GM12878 (cell line): Measurements from ENCODE around the gene DNAH11. TPM values are rescaled to one million over a fixed set of nuclear protein-coding genes. Genes with fewer than 3 reads are reported as not detected.

Experiments
- ATAC-seq: fragments of 200-7000 bp; cut with Tn5 transposase; 3 replicates; pipeline ENCODE4 v1.9.1; 2020; ENCODE audit warnings: mild to moderate bottlenecking, moderate library complexity
- BruUV-seq: library from RNA; stranded (reverse); fragments of 400-500 nt; replicated peaks from 2 replicates; lab custom pipeline; 2021; lab: Mats Ljungman, UMichigan
- CTCF ChIA-PET: fragments of 300-600 bp; sonication (Branson Sonifier 250); formaldehyde crosslinking; extraction: SDS; loops from one replicate; lab custom pipeline; 2021; ENCODE audit warnings: inconsistent platforms; lab: Yijun Ruan, JAX
- POLR2A ChIA-PET: fragments of 350-600 bp; formaldehyde crosslinking; extraction: SDS; loops from one replicate; lab custom pipeline; 2021; ENCODE audit warnings: inconsistent platforms; lab: Charles Lee
- RAD21 ChIA-PET: fragments of 300-600 bp; sonication (Branson Sonifier 250); formaldehyde crosslinking; loops from one replicate; lab custom pipeline; 2023; ENCODE audit warnings: antibody characterized with exemption; ENCODE audit not compliant: unreplicated experiment; lab: Charles Lee
- SMC1A ChIA-PET: fragments of 300-600 bp; sonication (Branson Sonifier 250); formaldehyde crosslinking; loops from one replicate; lab custom pipeline; 2023; ENCODE audit not compliant: unreplicated experiment, uncharacterized antibody; lab: Charles Lee
- DNase-seq: peaks from one replicate; pipeline ENCODE4 v3.0.0-alpha.2; 2011; ENCODE audit warnings: low read depth, low spot score
- FAIRE-seq: peaks from 3 replicates; lab custom pipeline; 2011; peaks lifted over from hg19 to GRCh38; lab: Jason Lieb, UNC
- H2AFZ ChIP-seq: 2 replicates; pipeline ENCODE4 v1.6.0; 2011; ENCODE audit warnings: low read depth, low read length, control low read depth; ENCODE audit not compliant: control insufficient read depth
- H3K27ac ChIP-seq: 2 replicates; pipeline ENCODE4 v1.5.1; 2011; ENCODE audit warnings: control low read depth; ENCODE audit not compliant: control insufficient read depth, insufficient read depth
- H3K27me3 ChIP-seq, 2 experiments: replicated peaks in 1 of 2; 2 replicates each; pipeline versions ENCODE4 v1.6.0 to v1.6.1; 2011; ENCODE audit warnings: low read length in 1 of 2; ENCODE audit not compliant: control insufficient read depth in 2 of 2, insufficient read depth in 2 of 2
- H3K36me3 ChIP-seq, 2 experiments: 2 replicates each; pipeline ENCODE4 v1.5.1; 2011; ENCODE audit warnings: low read length in 1 of 2; ENCODE audit not compliant: control insufficient read depth in 2 of 2, insufficient read depth in 2 of 2
- H3K4me1 ChIP-seq: 2 replicates; pipeline ENCODE4 v1.6.1; 2011; ENCODE audit warnings: mild to moderate bottlenecking, low read length, moderate library complexity, mixed read lengths; ENCODE audit not compliant: control insufficient read depth, insufficient read depth
- H3K4me2 ChIP-seq: 2 replicates; pipeline ENCODE4 v1.6.0; 2011; ENCODE audit warnings: control low read depth; ENCODE audit not compliant: control insufficient read depth, insufficient read depth
- H3K4me3 ChIP-seq: fragments of 200-600 bp; sonication (generic); 2 replicates; pipeline ENCODE4 v1.5.1; 2016
- H3K79me2 ChIP-seq: 2 replicates; pipeline ENCODE4 v1.6.0; 2011; ENCODE audit warnings: low read length; ENCODE audit not compliant: control insufficient read depth, insufficient read depth
- H3K9ac ChIP-seq: 2 replicates; pipeline ENCODE4 v1.8.0; 2011; ENCODE audit warnings: low read length, control low read depth, mixed read lengths; ENCODE audit not compliant: control insufficient read depth, insufficient read depth
- H3K9me3 ChIP-seq: replicated peaks from 3 replicates; pipeline ENCODE4 v1.5.1; 2011; ENCODE audit warnings: mild to moderate bottlenecking, low read length; ENCODE audit not compliant: control insufficient read depth, insufficient read depth
- H4K20me1 ChIP-seq: 2 replicates; pipeline ENCODE4 v1.6.0; 2011; ENCODE audit not compliant: control insufficient read depth, insufficient read depth
- BCL3 ChIP-seq: IDR thresholded peaks from 2 replicates; pipeline ENCODE4 v1.6.1; 2011; ENCODE audit warnings: borderline replicate concordance, low read depth, mild to moderate bottlenecking, moderate library complexity, low read length; ENCODE audit not compliant: insufficient read depth, poor library complexity, severe bottlenecking
- BMI1 ChIP-seq: fragments of 450-650 bp; IDR thresholded peaks from 2 replicates; pipeline ENCODE4 v1.6.1; 2016; ENCODE audit warnings: mild to moderate bottlenecking, moderate library complexity, borderline replicate concordance
- CEBPZ ChIP-seq: fragments of 150-350 bp; IDR thresholded peaks from 2 replicates; pipeline ENCODE4 v1.6.1; 2016; ENCODE audit warnings: low read depth, low read length
- CHD2 ChIP-seq: IDR thresholded peaks from 2 replicates; pipeline ENCODE4 v1.6.1; 2011; ENCODE audit warnings: low read depth, low read length, improper control_type of control experiment, borderline replicate concordance
- CTCF ChIP-seq, 3 experiments: IDR thresholded peaks in 2 of 3; conservative IDR thresholded peaks in 1 of 3; 2 replicates each; pipeline ENCODE4 v1.5.1; 2011; ENCODE audit warnings: low read depth in 3 of 3, low read length in 3 of 3, mild to moderate bottlenecking in 3 of 3, control low read depth in 2 of 3, moderate library complexity in 2 of 3, inconsistent platforms in 1 of 3, mixed read lengths in 1 of 3; ENCODE audit not compliant: control insufficient read depth in 2 of 3, insufficient read depth in 1 of 3; ENCODE audit errors: extremely low read depth in 1 of 3
- EED ChIP-seq: sonication (generic); IDR thresholded peaks from 2 replicates; pipeline ENCODE4 v1.6.1; 2016; ENCODE audit warnings: antibody characterized with exemption, low read depth
- FOXK2 ChIP-seq: fragments of 450-650 bp; IDR thresholded peaks from 2 replicates; pipeline ENCODE4 v1.6.1; 2017; ENCODE audit warnings: mild to moderate bottlenecking, moderate library complexity
- HDAC6 ChIP-seq: fragments of 200-600 bp; sonication (generic); IDR thresholded peaks from one replicate; pipeline ENCODE4 v1.8.0; 2017; ENCODE audit warnings: antibody characterized with exemption; ENCODE audit not compliant: unreplicated experiment
- JUNB ChIP-seq: IDR thresholded peaks from 2 replicates; pipeline ENCODE4 v1.6.1; 2016; ENCODE audit warnings: antibody characterized with exemption, mild to moderate bottlenecking
- KDM1A ChIP-seq: fragments of 200-600 bp; sonication (generic); IDR thresholded peaks from 2 replicates; pipeline ENCODE4 v1.6.1; 2016; ENCODE audit warnings: borderline replicate concordance
- MAX ChIP-seq: IDR thresholded peaks from 2 replicates; pipeline ENCODE4 v1.6.1; 2012; ENCODE audit warnings: low read depth, low read length, improper control_type of control experiment
- MXI1 ChIP-seq: fragments of 150-350 bp; IDR thresholded peaks from 2 replicates; pipeline ENCODE4 v1.6.1; 2011; ENCODE audit warnings: low read depth, mild to moderate bottlenecking, inconsistent platforms, low read length, improper control_type of control experiment
- POU2F2 ChIP-seq: IDR thresholded peaks from 3 replicates; pipeline ENCODE4 v1.6.1; 2011; ENCODE audit warnings: low read depth, mild to moderate bottlenecking, low read length, borderline replicate concordance
- RAD51 ChIP-seq: fragments of 450-650 bp; IDR thresholded peaks from 2 replicates; pipeline ENCODE4 v1.6.1; 2016; ENCODE audit warnings: moderate library complexity, mild to moderate bottlenecking, inconsistent platforms
- RCOR1 ChIP-seq: conservative IDR thresholded peaks from 2 replicates; pipeline ENCODE4 v1.6.1; 2012; ENCODE audit warnings: low read depth, low read length, improper control_type of control experiment
- RELA ChIP-seq: fragments of 450-650 bp; IDR thresholded peaks from 2 replicates; pipeline ENCODE4 v1.8.0; 2014; ENCODE audit warnings: borderline replicate concordance; ENCODE audit not compliant: partially characterized antibody
- ZNF217 ChIP-seq: fragments of 450-650 bp; IDR thresholded peaks from 2 replicates; pipeline ENCODE4 v1.6.1; 2017; ENCODE audit warnings: antibody characterized with exemption, mild to moderate bottlenecking
- WGBS: methylation state at CpG from one replicate; pipeline ENCODE4 v1.1.6; 2016; ENCODE audit warnings: low lambda C conversion rate; ENCODE audit not compliant: insufficient replicate concordance, insufficient coverage; ENCODE audit errors: missing lambda C conversion rate; 5-methylcytosine and 5-hydroxymethylcytosine counted together
- in situ Hi-C: fragments of 300-500 bp; cut with MboI; formaldehyde crosslinking; loops from 9 replicates; pipeline ENCODE4 v1.14.3; 2018; ENCODE audit warnings: mixed read lengths
- intact Hi-C: fragments of 100-400 bp; cut with micrococcal nuclease; formaldehyde crosslinking; loops from one replicate; pipeline ENCODE4 v1.14.2; 2022; ENCODE audit not compliant: unreplicated experiment
- polyA plus RNA-seq, 11 experiments: library from polyadenylated mRNA; depleted of rRNA in 4 of 11; unstranded in 6 of 11; stranded (reverse) in 5 of 11; fragments of >200 nt; fragmentation: Nextera tagmentation in 4 of 11; fragmentation: Illumina TruSeq in 1 of 11; extraction: Ambion mirVana in 4 of 11; extraction: Trizol in 1 of 11; gene quantifications; 1 replicate in 1 of 11; 2 replicates in 10 of 11; pipeline versions ENCODE4 v1.2.1 to v1.2.3, GENCODE V29; 2011 to 2016; ENCODE audit warnings: inconsistent platforms in 2 of 11, missing spikeins in 2 of 11, low read depth in 1 of 11
- total RNA-seq, 4 experiments: library from RNA; depleted of rRNA in 3 of 4; stranded (reverse); fragments of >200 nt in 3 of 4; fragmentation: Illumina TruSeq in 1 of 4; extraction: Trizol in 1 of 4; gene quantifications; 2 replicates each; pipeline versions ENCODE4 v1.2.1 to v1.2.3, GENCODE V29; 2013 to 2021

The DNAH11 gene
- total and polyA plus RNA-seq, 10 of the 15 experiments (the other 5 are each of a cell fraction or from before 2014, with no cell fraction given), result 0.03 to 0.56 (median 0.10) TPM

- CTCF ChIA-PET, result interaction anchor here (0.5 kb wide), 1 partner anchor 711 kb away, joined by 3 read pairs; no protein-coding TSS in a partner anchor
- no peak overlapping the region for H3K27ac ChIP-seq
- H3K27me3 ChIP-seq, result no peaks in the 10 kb centered on the region
- 20% methylated on average over 5 of the region's 5 CpGs for WGBS
- no peak overlapping the region for H3K4me2 ChIP-seq
- SMC1A ChIA-PET, result interaction anchor here (0.7 kb wide), 1 partner anchor 138 kb away, joined by 3 read pairs; no protein-coding TSS in a partner anchor
- H3K9me3 ChIP-seq, result no peaks in the 10 kb centered on the region
- intact Hi-C loops (no loop called here), in situ Hi-C loops (no loop called here)
- no peak overlapping the region for H3K4me3 ChIP-seq
- no peak overlapping the region for H2AFZ ChIP-seq
- BruUV-seq, result no TSS peak
- FAIRE-seq (no peak), DNase-seq (no peak), ATAC-seq (no peak)
- H4K20me1 ChIP-seq, result no peaks in the 10 kb centered on the region
- RAD21 ChIA-PET, result no interaction called here
- H3K36me3 ChIP-seq, result no peaks in the 10 kb centered on the region
- H3K9ac ChIP-seq, result no peak overlapping the region
- POLR2A ChIA-PET, result no interaction called here
- H3K79me2 ChIP-seq, result no peaks in the 10 kb centered on the region
- no peaks in the 10 kb centered on the region for H3K4me1 ChIP-seq
- TF ChIP-seq JUNB (no peak), MAX (no peak), RELA (no peak), POU2F2 (no peak), MXI1 (no peak), BCL3 (no peak), CEBPZ (no peak), CTCF (IDR thresholded peaks at IDR 0.05 in 2 of 3, conservative IDR thresholded peaks at IDR 0.05 in 1 of 3; ENCODE audit: control insufficient read depth in 2 of 3, extremely low read depth in 1 of 3, insufficient read depth in 1 of 3, low read depth in 3 of 3, low read length in 3 of 3) (no peak), CHD2 (no peak), KDM1A (no peak), ZNF217 (no peak), FOXK2 (no peak), BMI1 (no peak), HDAC6 (no peak), EED (no peak), RCOR1 (no peak), RAD51 (no peak)
Observed at GRCh38 chr7:21733837-21734236, 191.0 kb downstream of the DNAH11 start.
